Lung (tissue), 12 donors: ENCODE data around the gene C1QL4. TPM values are rescaled to one million over a fixed set of nuclear protein-coding genes. Genes with fewer than 3 reads are reported as not detected.

Source experiments
- ATAC-seq: fragments of 200-7000 bp; cut with Tn5 transposase; one replicate; pipeline ENCODE4 v1.9.1; 2020; ENCODE audit warnings: moderate number of reproducible peaks; ENCODE audit not compliant: insufficient read depth, low FRiP score
- DNase-seq, 3 donors: peaks; one replicate each; pipeline ENCODE4 v3.0.0-alpha.2; 2013 to 2017
- H3K27ac ChIP-seq, 2 donors: one replicate each; pipeline ENCODE4 v1.5.1; 2013; ENCODE audit warnings: mild to moderate bottlenecking in 2 of 2, moderate library complexity in 2 of 2, control low read depth in 1 of 2, inconsistent platforms in 1 of 2, low read depth in 1 of 2, low read length in 1 of 2
- H3K27me3 ChIP-seq, 3 donors: one replicate each; pipeline ENCODE4 v1.5.1; 2013; ENCODE audit warnings: low read length in 2 of 3; ENCODE audit not compliant: control insufficient read depth in 3 of 3, insufficient read depth in 3 of 3
- H3K36me3 ChIP-seq, 4 donors: one replicate each; pipeline ENCODE4 v1.5.1; 2013; ENCODE audit warnings: low read length in 4 of 4, mild to moderate bottlenecking in 1 of 4, moderate library complexity in 1 of 4; ENCODE audit not compliant: control insufficient read depth in 4 of 4, insufficient read depth in 4 of 4
- H3K4me1 ChIP-seq, 5 donors: one replicate each; pipeline ENCODE4 v1.5.1; 2013; ENCODE audit warnings: low read length in 5 of 5, mild to moderate bottlenecking in 2 of 5, moderate library complexity in 1 of 5; ENCODE audit not compliant: control insufficient read depth in 5 of 5, insufficient read depth in 5 of 5
- H3K4me3 ChIP-seq: one replicate; pipeline ENCODE4 v1.5.1; 2013; ENCODE audit warnings: mild to moderate bottlenecking, control low read depth, moderate library complexity
- H3K9ac ChIP-seq, 2 donors: one replicate each; pipeline ENCODE4 v1.5.1; 2013; ENCODE audit warnings: low read length in 2 of 2, control low read depth in 1 of 2; ENCODE audit not compliant: insufficient read depth in 1 of 2
- H3K9me3 ChIP-seq, 4 donors: one replicate each; pipeline ENCODE4 v1.5.1; 2013; ENCODE audit warnings: low read length in 3 of 4, mild to moderate bottlenecking in 1 of 4, moderate library complexity in 1 of 4; ENCODE audit not compliant: control insufficient read depth in 4 of 4, insufficient read depth in 3 of 4
- WGBS, 2 donors: extraction: QIAGEN DNeasy Blood & Tissue Kit; methylation state at CpG; one replicate each; pipeline ENCODE4 v1.1.7; 2013; 5-methylcytosine and 5-hydroxymethylcytosine counted together
- polyA plus RNA-seq, 2 donors: library from polyadenylated mRNA; stranded (reverse); fragments of 200-250 nt; gene quantifications; one replicate each; pipeline ENCODE4 v1.2.1, GENCODE V29; 2013
- total RNA-seq, 2 donors: library from RNA; depleted of rRNA in 1 of 2; stranded (reverse); fragments of >200 nt in 1 of 2; gene quantifications; one replicate each; pipeline ENCODE4 v1.2.1, GENCODE V29; 2014 to 2021
- TF ChIP-seq, protein P1 (sequence below): IDR thresholded peaks from 2 replicates; pipeline ENCODE4 v1.5.1; 2012; ENCODE audit warnings: mild to moderate bottlenecking; ENCODE audit errors: control extremely low read depth, extremely low read depth
- donor health status: control.
- donor health status: control.
- donor health status: Bipolar disorder and iron deficiency.
- donor health status: healthy.
- donor health status: DM: yes; HTN: yes; CAD: no.

Gene C1QL4
- total and polyA plus RNA-seq, 4 donors = 0.06 TPM; not detected in 3

- TF ChIP-seq, protein P1, sequence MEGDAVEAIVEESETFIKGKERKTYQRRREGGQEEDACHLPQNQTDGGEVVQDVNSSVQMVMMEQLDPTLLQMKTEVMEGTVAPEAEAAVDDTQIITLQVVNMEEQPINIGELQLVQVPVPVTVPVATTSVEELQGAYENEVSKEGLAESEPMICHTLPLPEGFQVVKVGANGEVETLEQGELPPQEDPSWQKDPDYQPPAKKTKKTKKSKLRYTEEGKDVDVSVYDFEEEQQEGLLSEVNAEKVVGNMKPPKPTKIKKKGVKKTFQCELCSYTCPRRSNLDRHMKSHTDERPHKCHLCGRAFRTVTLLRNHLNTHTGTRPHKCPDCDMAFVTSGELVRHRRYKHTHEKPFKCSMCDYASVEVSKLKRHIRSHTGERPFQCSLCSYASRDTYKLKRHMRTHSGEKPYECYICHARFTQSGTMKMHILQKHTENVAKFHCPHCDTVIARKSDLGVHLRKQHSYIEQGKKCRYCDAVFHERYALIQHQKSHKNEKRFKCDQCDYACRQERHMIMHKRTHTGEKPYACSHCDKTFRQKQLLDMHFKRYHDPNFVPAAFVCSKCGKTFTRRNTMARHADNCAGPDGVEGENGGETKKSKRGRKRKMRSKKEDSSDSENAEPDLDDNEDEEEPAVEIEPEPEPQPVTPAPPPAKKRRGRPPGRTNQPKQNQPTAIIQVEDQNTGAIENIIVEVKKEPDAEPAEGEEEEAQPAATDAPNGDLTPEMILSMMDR = no peak
- H3K4me1 ChIP-seq = peaks cover 0 to 11% (median 4%) of the 10 kb centered on the region in 5 donors
- no peak for ATAC-seq
- no peak overlapping the region for H3K4me3 ChIP-seq
- no peaks in the 10 kb centered on the region for H3K9me3 ChIP-seq
- no peak overlapping the region for H3K27ac ChIP-seq
- H3K9ac ChIP-seq = no peak overlapping the region
- peaks cover 0 to 12% (median 9%) of the 10 kb centered on the region in 3 donors for H3K27me3 ChIP-seq
- H3K36me3 ChIP-seq = peaks cover 0 to 7% (median 0%) of the 10 kb centered on the region in 4 donors
- WGBS, 2 donors = 94 to 97% methylated on average over 12 of the region's 12 CpGs
- no peak for DNase-seq
Measured at GRCh38 chr12:49328816-49329215, 8.2 kb downstream of the C1QL4 start.

DNA sequence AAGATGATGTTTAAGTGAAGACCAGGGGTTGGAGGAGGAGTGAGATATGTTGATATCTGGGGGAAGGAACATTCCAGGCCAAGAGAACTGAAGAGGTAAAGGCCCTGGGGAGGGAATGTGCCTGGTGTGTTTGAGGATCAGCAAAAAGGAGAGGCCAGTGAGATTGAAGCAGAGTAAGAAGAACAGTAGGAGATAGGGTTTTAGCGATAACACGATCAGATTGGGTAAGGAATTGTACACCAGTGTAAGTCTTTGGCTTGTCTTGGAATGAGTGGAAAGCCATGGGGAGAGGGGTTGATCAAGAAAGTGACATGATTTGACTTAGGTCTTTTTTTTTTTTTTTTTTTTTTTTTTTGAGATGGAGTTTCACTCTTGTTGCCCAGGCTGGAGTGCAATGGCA lies 9.1 kb downstream of the C1QL4 start:
- Histone ChIP-seq H3K4me1 (peaks cover 0 to 17% (median 7%) of the 10 kb centered on the region in 5 donors), H3K36me3 (peaks cover 0 to 7% (median 0%) of the 10 kb centered on the region in 4 donors), H3K4me3 (no peak overlapping the region), H3K9ac (no peak overlapping the region), H3K27ac (no peak overlapping the region), H3K9me3 (no peaks in the 10 kb centered on the region), H3K27me3 (peaks cover 0 to 3% (median under 1%) of the 10 kb centered on the region in 3 donors)
- TF ChIP-seq, protein P1 = no peak
- 95 to 97% methylated on average over 2 of the region's 2 CpGs for WGBS, 2 donors
- ATAC-seq (no peak), DNase-seq (no peak)

- H3K4me1 ChIP-seq = peaks cover 0 to 15% (median 7%) of the 10 kb centered on the region in 5 donors
- no peak overlapping the region for H3K27ac ChIP-seq
- no peak overlapping the region for H3K4me3 ChIP-seq
- TF ChIP-seq, protein P1 = no peak
- H3K36me3 ChIP-seq = peaks cover 0 to 7% (median 0%) of the 10 kb centered on the region in 4 donors
- H3K9ac ChIP-seq = no peak overlapping the region
- DNase-seq = no peak
- no peak for ATAC-seq
- H3K27me3 ChIP-seq = no peaks in the 10 kb centered on the region
- H3K9me3 ChIP-seq = no peaks in the 10 kb centered on the region
Measured at GRCh38 chr12:49327368-49327767, 9.6 kb downstream of the C1QL4 start.

GRCh38 chr12:49325606-49326005 lies 11.4 kb downstream of the C1QL4 start:
- no peaks in the 10 kb centered on the region for H3K27me3 ChIP-seq
- no peak overlapping the region for H3K9ac ChIP-seq
- ATAC-seq (no peak), DNase-seq (no peak)
- 94% methylated on average over 6 of the region's 6 CpGs for WGBS, 2 donors
- TF ChIP-seq, protein P1 = no peak
- peaks cover 0 to 4% (median 0%) of the 10 kb centered on the region in 4 donors for H3K36me3 ChIP-seq
- H3K4me1 ChIP-seq = peaks cover 0 to 20% (median 7%) of the 10 kb centered on the region in 5 donors
- no peak overlapping the region for H3K27ac ChIP-seq
- H3K4me3 ChIP-seq = no peak overlapping the region
- no peaks in the 10 kb centered on the region for H3K9me3 ChIP-seq
